ENCODE data around the gene TLDC2.

GRCh38 chr20:36839150-36839549 is 36.8 kb upstream of the TLDC2 start:
- TF ChIP-seq FOXM1 (IDR thresholded peaks at IDR 0.05; ENCODE audit: borderline replicate concordance) (no peak), FOXA1 (IDR thresholded peaks at IDR 0.05) (no peak), SP1 (IDR thresholded peaks at IDR 0.05) (no peak), ARNT (IDR thresholded peaks at IDR 0.05) (no peak)
